A673 (cell line): ENCODE measurements around the gene CALHM5. TPM values are rescaled to one million over a fixed set of nuclear protein-coding genes. Genes with fewer than 3 reads are reported as not detected.
"Not testable (repeated sequence)": the region's sequence is repeated elsewhere in the genome, so short reads cannot be mapped to it uniquely, and the experiment has no call there.

Experiments
- BruUV-seq: library from RNA; stranded (reverse); fragments of 400-500 nt; replicated peaks from 2 replicates; lab custom pipeline; 2021; lab: Mats Ljungman, UMichigan
- CTCF ChIA-PET: fragments of 300-600 bp; sonication (Branson Sonifier 250); formaldehyde crosslinking; loops from one replicate; lab custom pipeline; 2022; ENCODE audit warnings: antibody characterized with exemption; lab: Charles Lee
- POLR2A ChIA-PET: fragments of 300-600 bp; sonication (Branson Sonifier 250); formaldehyde crosslinking; loops from one replicate; lab custom pipeline; 2022; ENCODE audit warnings: antibody characterized with exemption; ENCODE audit not compliant: low non-redundant PET; lab: Charles Lee
- DNase-seq: peaks from one replicate; pipeline ENCODE4 v3.0.0-alpha.2; 2015; ENCODE audit warnings: low spot score
- H3K27ac ChIP-seq: fragments of 200-600 bp; sonication (generic); 2 replicates; pipeline ENCODE4 v1.5.1; 2016; ENCODE audit warnings: mixed run types, low read depth, mild to moderate bottlenecking, mixed read lengths, antibody characterized with exemption, low read length; ENCODE audit not compliant: poor library complexity, severe bottlenecking
- H3K27me3 ChIP-seq: fragments of 200-600 bp; sonication (generic); replicated peaks from 2 replicates; pipeline ENCODE4 v1.6.1; 2017; ENCODE audit warnings: mixed run types, low read depth, mild to moderate bottlenecking, mixed read lengths, antibody characterized with exemption, low read length; ENCODE audit not compliant: insufficient read depth, poor library complexity
- H3K36me3 ChIP-seq: fragments of 200-600 bp; sonication (generic); 2 replicates; pipeline ENCODE4 v1.6.1; 2016; ENCODE audit warnings: mixed run types, mild to moderate bottlenecking, mixed read lengths, antibody characterized with exemption, low read length; ENCODE audit not compliant: insufficient read depth, poor library complexity, severe bottlenecking
- H3K4me1 ChIP-seq: fragments of 200-600 bp; sonication (generic); 2 replicates; pipeline ENCODE4 v1.6.1; 2017; ENCODE audit warnings: mixed run types, mild to moderate bottlenecking, mixed read lengths, antibody characterized with exemption, low read length; ENCODE audit not compliant: insufficient read depth, poor library complexity, severe bottlenecking
- H3K4me3 ChIP-seq: fragments of 200-600 bp; sonication (generic); 2 replicates; pipeline ENCODE4 v1.5.1; 2016; ENCODE audit warnings: low read depth, mixed run types, mild to moderate bottlenecking, mixed read lengths, low read length; ENCODE audit not compliant: poor library complexity, severe bottlenecking
- H3K9me3 ChIP-seq: fragments of 200-600 bp; sonication (generic); 2 replicates; pipeline ENCODE4 v1.6.1; 2016; ENCODE audit warnings: mixed run types, low read depth, mild to moderate bottlenecking, mixed read lengths, antibody characterized with exemption, low read length; ENCODE audit not compliant: poor library complexity, severe bottlenecking
- CTCF ChIP-seq: fragments of 300-800, 200-600 bp; sonication (generic); conservative IDR thresholded peaks from 2 replicates; pipeline ENCODE4 v1.5.1; 2017; ENCODE audit warnings: low read depth, mild to moderate bottlenecking, antibody characterized with exemption, low read length, moderate library complexity, mixed read lengths
- EZH2 ChIP-seq: fragments of 200-600 bp; sonication (generic); IDR thresholded peaks from 2 replicates; pipeline ENCODE4 v1.6.1; 2017; ENCODE audit warnings: borderline replicate concordance, low read depth, mild to moderate bottlenecking, mixed read lengths, antibody characterized with exemption, low read length; ENCODE audit not compliant: poor library complexity, severe bottlenecking
- intact Hi-C: fragments of 100-400 bp; cut with micrococcal nuclease; formaldehyde crosslinking; loops from one replicate; pipeline ENCODE4 v1.10.0; 2022; ENCODE audit not compliant: unreplicated experiment
- total RNA-seq: library from RNA; stranded (reverse); gene quantifications from 2 replicates; pipeline ENCODE4 v1.2.3, GENCODE V29; 2021

The CALHM5 gene
- total RNA-seq, 1 experiment from 2014 or later, result 0.26 TPM

DNA sequence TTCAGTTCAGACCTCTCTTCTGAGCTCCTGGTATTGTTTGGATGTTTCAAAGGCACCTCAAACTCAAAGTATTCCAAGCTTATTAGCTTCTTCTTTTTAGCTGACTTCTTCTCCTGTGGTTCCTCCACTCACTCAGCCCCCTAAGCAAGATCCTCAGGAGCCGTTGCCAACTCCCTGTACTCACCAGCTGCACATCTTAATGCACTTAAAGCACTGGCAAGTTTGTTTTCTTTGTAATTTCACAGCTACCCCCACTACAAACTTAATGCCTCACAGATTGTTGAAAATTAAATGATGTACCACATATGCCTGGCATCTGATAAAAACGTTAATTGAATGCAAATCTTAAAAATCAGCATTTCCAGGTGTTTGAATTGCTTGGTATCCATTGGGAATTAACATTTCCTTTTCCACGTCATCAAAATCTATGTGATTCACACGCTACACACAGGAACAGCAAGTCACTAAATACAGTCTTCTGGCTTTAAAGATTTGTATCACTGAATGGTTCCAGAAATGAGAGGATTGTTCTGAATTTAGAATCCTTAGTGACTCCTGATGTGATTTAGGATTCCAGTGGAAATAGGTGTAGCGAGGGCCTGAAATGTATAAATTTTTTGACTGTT lies 25.8 kb upstream of the CALHM5 start:
- BruUV-seq, result no TSS peak
- intact Hi-C loops, result no loop called here
- H3K27me3 ChIP-seq, result no peaks in the 10 kb centered on the region
- DNase-seq, result no peak
- ChIA-PET CTCF (no interaction called here), POLR2A (no interaction called here)
- H3K4me3 ChIP-seq, result no peak overlapping the region
- no peaks in the 10 kb centered on the region for H3K4me1 ChIP-seq
- no peaks in the 10 kb centered on the region for H3K36me3 ChIP-seq
- no peaks in the 10 kb centered on the region for H3K9me3 ChIP-seq
- TF ChIP-seq EZH2 (no peak), CTCF (no peak)
- H3K27ac ChIP-seq, result no peak overlapping the region

GRCh38 chr6:116491610-116492330 lies 19.7 kb upstream of the CALHM5 start:
- BruUV-seq, result no TSS peak
- DNase-seq, result no peak
- Histone ChIP-seq H3K27me3 (no peaks in the 10 kb centered on the region), H3K4me1 (no peaks in the 10 kb centered on the region), H3K4me3 (no peak overlapping the region), H3K27ac (no peak overlapping the region), H3K9me3 (no peaks in the 10 kb centered on the region), H3K36me3 (no peaks in the 10 kb centered on the region)
- ChIA-PET POLR2A (no interaction called here), CTCF (no interaction called here)
- intact Hi-C loops, result no loop called here
- TF ChIP-seq EZH2 (no peak), CTCF (no peak)

DNA sequence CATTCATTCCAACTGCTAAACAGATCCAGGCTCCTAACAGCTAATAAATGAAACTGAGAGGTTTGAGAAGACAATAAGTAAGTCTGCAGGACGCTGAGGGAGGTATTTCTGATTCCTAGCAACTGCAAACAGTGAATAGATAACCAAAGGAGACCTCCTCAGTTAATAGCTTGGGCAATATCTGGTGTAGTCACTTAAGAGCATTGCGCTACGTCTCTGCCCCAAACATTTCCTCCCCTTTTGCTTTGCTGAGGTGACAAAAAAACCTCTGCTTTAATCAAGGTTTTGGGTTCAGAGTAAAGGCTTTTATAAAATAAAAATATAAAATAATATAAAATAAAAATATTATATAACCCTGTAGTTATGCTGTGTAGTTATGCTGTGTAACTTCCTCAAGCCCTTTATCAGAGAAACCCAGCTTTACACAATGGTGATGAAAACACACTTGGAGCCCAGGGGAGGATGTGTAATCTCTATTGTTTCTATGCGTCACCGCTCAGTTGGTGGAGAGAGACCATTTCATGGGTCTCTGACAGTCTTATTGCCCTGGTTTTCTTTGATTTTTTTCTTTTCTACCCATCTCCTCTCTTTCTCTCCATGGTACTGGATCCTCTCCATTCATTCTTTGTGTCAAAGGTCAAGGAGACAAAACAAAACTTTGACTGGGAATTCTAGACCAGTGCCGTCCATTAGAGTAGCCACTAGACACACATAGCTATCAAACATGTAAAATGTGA lies 18.9 kb upstream of the CALHM5 start:
- Histone ChIP-seq H3K9me3 (no peaks in the 10 kb centered on the region), H3K27ac (no peak overlapping the region), H3K36me3 (no peaks in the 10 kb centered on the region), H3K4me3 (no peak overlapping the region), H3K4me1 (no peaks in the 10 kb centered on the region), H3K27me3 (no peaks in the 10 kb centered on the region)
- intact Hi-C loops, result no loop called here
- CTCF ChIA-PET, result no interaction called here
- BruUV-seq, result no TSS peak
- POLR2A ChIA-PET, result no interaction called here
- DNase-seq, result no peak
- TF ChIP-seq EZH2 (no peak), CTCF (no peak)

DNA sequence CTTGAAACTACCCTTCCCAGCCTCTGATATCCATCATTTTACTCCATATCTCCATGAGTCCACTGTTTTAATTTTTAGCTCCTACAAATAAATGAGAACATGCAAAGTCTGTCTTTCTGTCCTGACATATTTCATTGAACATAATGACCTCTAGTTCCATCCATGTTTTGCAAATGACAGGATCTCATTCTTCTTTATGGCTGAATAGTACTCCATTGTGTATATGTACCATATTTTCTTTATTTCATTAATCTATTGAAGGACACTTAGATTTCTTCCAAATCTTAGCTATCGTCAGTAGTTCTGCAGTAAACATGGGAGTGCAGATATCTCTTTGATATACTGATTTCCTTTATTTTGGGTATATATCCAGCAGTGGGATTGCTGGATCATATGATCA lies 16.3 kb upstream of the CALHM5 start:
- DNase-seq, H3K36me3 ChIP-seq, H3K4me3 ChIP-seq, POLR2A ChIA-PET, H3K27me3 ChIP-seq, intact Hi-C loops, H3K9me3 ChIP-seq, H3K27ac ChIP-seq, H3K4me1 ChIP-seq, CTCF ChIA-PET, BruUV-seq: not testable (repeated sequence)
